Naive thymus-derived CD4-positive, alpha-beta T cell (primary cell): ENCODE data around the gene LAMA5. TPM values are rescaled to one million over a fixed set of nuclear protein-coding genes. Genes with fewer than 3 reads are reported as not detected.

ENCODE experiments used
- ATAC-seq: fragments of 150-1000 bp; cut with Tn5 transposase; 2 replicates; pipeline ENCODE4 v1.10.0; 2021; ENCODE audit warnings: mild to moderate bottlenecking, moderate library complexity
- CTCF ChIA-PET: fragments of 350-600 bp; sonication (Branson Sonifier 250); formaldehyde crosslinking; loops from one replicate; lab custom pipeline; 2021; ENCODE audit warnings: antibody characterized with exemption; lab: Charles Lee
- POLR2A ChIA-PET: fragments of 350-600 bp; sonication (Branson Sonifier 250); formaldehyde crosslinking; loops from one replicate; lab custom pipeline; 2021; ENCODE audit warnings: antibody characterized with exemption, inconsistent platforms; lab: Charles Lee
- DNase-seq, 9 donors: peaks; one replicate each; pipeline versions ENCODE4 v3.0.0 to v3.0.0-alpha.2; 2020 to 2022; ENCODE audit warnings: mixed read lengths in 1 of 9
- H3K27ac ChIP-seq: one replicate; pipeline ENCODE4 v1.7.0; 2013; ENCODE audit warnings: mild to moderate bottlenecking, low read depth, low read length, moderate library complexity
- H3K27me3 ChIP-seq, 2 donors: one replicate each; pipeline ENCODE4 v1.7.0; 2013; ENCODE audit warnings: low read length in 2 of 2, mild to moderate bottlenecking in 2 of 2, moderate library complexity in 2 of 2; ENCODE audit not compliant: control insufficient read depth in 2 of 2, insufficient read depth in 2 of 2
- H3K36me3 ChIP-seq, 3 experiments: 1 replicate in 2 of 3; 2 replicates in 1 of 3; pipeline ENCODE4 v1.7.0; 2013; ENCODE audit warnings: low read length in 3 of 3, mild to moderate bottlenecking in 3 of 3, moderate library complexity in 1 of 3; ENCODE audit not compliant: insufficient read depth in 3 of 3, control insufficient read depth in 2 of 3
- H3K4me1 ChIP-seq, 2 donors: one replicate each; pipeline ENCODE4 v1.7.0; 2013; ENCODE audit warnings: low read length in 2 of 2, mild to moderate bottlenecking in 2 of 2, moderate library complexity in 1 of 2; ENCODE audit not compliant: control insufficient read depth in 2 of 2, insufficient read depth in 2 of 2
- H3K4me3 ChIP-seq: 2 replicates; pipeline ENCODE4 v1.7.0; 2013; ENCODE audit warnings: mild to moderate bottlenecking, low read length
- H3K9me3 ChIP-seq, 3 experiments: 1 replicate in 2 of 3; 2 replicates in 1 of 3; pipeline ENCODE4 v1.7.0; 2013; ENCODE audit warnings: low read length in 3 of 3; ENCODE audit not compliant: control insufficient read depth in 2 of 3
- H3K27ac Mint-ChIP-seq, 9 donors: one replicate each; pipeline ENCODE4 v1.8.0; 2020 to 2022; ENCODE audit warnings: mixed read lengths in 9 of 9, mild to moderate bottlenecking in 8 of 9, moderate library complexity in 5 of 9, inconsistent platforms in 2 of 9
- H3K27me3 Mint-ChIP-seq, 5 donors: one replicate each; pipeline ENCODE4 v1.8.0; 2021 to 2022; ENCODE audit warnings: mixed read lengths in 5 of 5, mild to moderate bottlenecking in 1 of 5
- H3K36me3 Mint-ChIP-seq, 5 donors: one replicate each; pipeline ENCODE4 v1.8.0; 2020 to 2022; ENCODE audit warnings: mixed read lengths in 5 of 5, mild to moderate bottlenecking in 3 of 5, inconsistent platforms in 1 of 5
- H3K4me1 Mint-ChIP-seq, 7 donors: one replicate each; pipeline ENCODE4 v1.8.0; 2020 to 2022; ENCODE audit warnings: mixed read lengths in 7 of 7, mild to moderate bottlenecking in 3 of 7, inconsistent platforms in 1 of 7
- H3K4me3 Mint-ChIP-seq, 10 donors: one replicate each; pipeline ENCODE4 v1.8.0; 2020 to 2022; ENCODE audit warnings: mild to moderate bottlenecking in 10 of 10, mixed read lengths in 10 of 10, moderate library complexity in 6 of 10, inconsistent platforms in 2 of 10
- H3K9me3 Mint-ChIP-seq, 11 donors: one replicate each; pipeline ENCODE4 v1.8.0; 2020 to 2022; ENCODE audit warnings: mixed read lengths in 11 of 11, mild to moderate bottlenecking in 4 of 11, inconsistent platforms in 1 of 11, moderate library complexity in 1 of 11
- intact Hi-C, 2 donors: fragments of 100-400 bp; cut with micrococcal nuclease; formaldehyde crosslinking; loops; one replicate each; pipeline ENCODE4 v1.15.1; 2023
- polyA plus RNA-seq, 2 donors: library from polyadenylated mRNA; unstranded; fragments of 300-500 nt; fragmentation: Illumina TruSeq; gene quantifications; one replicate each; pipeline ENCODE4 v1.2.3, GENCODE V29; 2021
- total RNA-seq, 6 experiments: library from RNA in 5 of 6; stranded (reverse) in 5 of 6; gene quantifications; 1 replicate in 5 of 6; 2 replicates in 1 of 6; pipeline ENCODE4 v1.2.3 and lab custom pipeline; 2021 to 2026

LAMA5 gene
- total and polyA plus RNA-seq, 7 experiments from 2014 or later = 0.05 to 1.3 (median 0.57) TPM; not detected in 2

DNA sequence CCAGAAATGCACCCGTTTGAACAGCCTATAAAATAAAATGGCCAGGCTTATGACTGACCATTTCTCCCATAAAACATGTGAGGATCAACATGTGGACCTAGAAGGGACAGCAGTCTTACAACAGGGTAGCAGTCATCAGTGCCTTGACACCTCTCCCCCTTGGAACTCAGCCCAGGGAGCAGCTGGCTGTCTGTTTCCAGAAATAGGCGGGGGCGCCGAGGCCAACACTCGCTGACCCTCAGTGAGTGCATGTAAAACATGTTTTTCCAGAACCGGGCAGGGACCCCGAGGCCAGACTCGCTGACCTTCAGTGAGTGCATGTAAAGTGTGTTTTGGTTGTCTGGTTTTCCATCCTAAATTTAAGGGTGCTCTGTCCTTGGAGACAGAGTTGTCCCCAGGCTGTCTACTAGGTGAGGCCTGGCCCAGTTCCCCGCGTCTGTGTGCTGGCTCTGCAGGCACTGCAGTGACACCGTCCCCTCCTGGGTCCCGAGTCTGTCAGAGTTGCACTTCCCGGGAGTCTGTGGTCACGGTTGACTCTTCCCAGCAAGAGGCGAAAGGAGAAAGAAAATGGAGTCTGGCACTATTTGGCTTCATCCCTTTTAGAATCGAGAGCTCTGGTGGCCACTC, 84.1 kb downstream of the LAMA5 start:
- H3K27ac Mint-ChIP-seq = no peak overlapping the region
- POLR2A ChIA-PET = no interaction called here
- intact Hi-C loops = no loop called here
- CTCF ChIA-PET = no interaction called here
- H3K4me1 Mint-ChIP-seq = peaks cover 0 to 1% (median 0%) of the 10 kb centered on the region in 7 donors
- H3K36me3 Mint-ChIP-seq = peaks cover 8 to 47% (median 12%) of the 10 kb centered on the region in 5 donors
- Histone ChIP-seq H3K27ac (no peak overlapping the region), H3K4me3 (no peak overlapping the region), H3K9me3 (no peaks in the 10 kb centered on the region), H3K4me1 (no peaks in the 10 kb centered on the region), H3K36me3 (peaks cover 0 to 86% (median 20%) of the 10 kb centered on the region in 3 experiments), H3K27me3 (no peaks in the 10 kb centered on the region)
- H3K27me3 Mint-ChIP-seq = no peaks in the 10 kb centered on the region
- H3K4me3 Mint-ChIP-seq = no peak overlapping the region
- no peaks in the 10 kb centered on the region for H3K9me3 Mint-ChIP-seq
- no peak for ATAC-seq
- DNase-seq = no peak

- intact Hi-C loops = no loop called here
- Histone ChIP-seq H3K27me3 (no peaks in the 10 kb centered on the region), H3K4me3 (no peak overlapping the region), H3K27ac (no peak overlapping the region), H3K4me1 (no peaks in the 10 kb centered on the region), H3K36me3 (peaks cover 0 to 84% (median 20%) of the 10 kb centered on the region in 3 experiments), H3K9me3 (no peaks in the 10 kb centered on the region)
- Mint-ChIP-seq H3K27ac (peak overlapping the region in 1 of 9 donors; percentile 4), H3K4me3 (no peak overlapping the region), H3K27me3 (no peaks in the 10 kb centered on the region), H3K36me3 (peaks cover 8 to 54% (median 12%) of the 10 kb centered on the region in 5 donors), H3K9me3 (no peaks in the 10 kb centered on the region), H3K4me1 (peaks cover 0 to 3% (median 0%) of the 10 kb centered on the region in 7 donors)
- ChIA-PET POLR2A (no interaction called here), CTCF (no interaction called here)
- ATAC-seq (no peak), DNase-seq (no peak)
These were observed 85.0 kb downstream of the LAMA5 start for GRCh38 chr20:62282103-62282502.

DNA sequence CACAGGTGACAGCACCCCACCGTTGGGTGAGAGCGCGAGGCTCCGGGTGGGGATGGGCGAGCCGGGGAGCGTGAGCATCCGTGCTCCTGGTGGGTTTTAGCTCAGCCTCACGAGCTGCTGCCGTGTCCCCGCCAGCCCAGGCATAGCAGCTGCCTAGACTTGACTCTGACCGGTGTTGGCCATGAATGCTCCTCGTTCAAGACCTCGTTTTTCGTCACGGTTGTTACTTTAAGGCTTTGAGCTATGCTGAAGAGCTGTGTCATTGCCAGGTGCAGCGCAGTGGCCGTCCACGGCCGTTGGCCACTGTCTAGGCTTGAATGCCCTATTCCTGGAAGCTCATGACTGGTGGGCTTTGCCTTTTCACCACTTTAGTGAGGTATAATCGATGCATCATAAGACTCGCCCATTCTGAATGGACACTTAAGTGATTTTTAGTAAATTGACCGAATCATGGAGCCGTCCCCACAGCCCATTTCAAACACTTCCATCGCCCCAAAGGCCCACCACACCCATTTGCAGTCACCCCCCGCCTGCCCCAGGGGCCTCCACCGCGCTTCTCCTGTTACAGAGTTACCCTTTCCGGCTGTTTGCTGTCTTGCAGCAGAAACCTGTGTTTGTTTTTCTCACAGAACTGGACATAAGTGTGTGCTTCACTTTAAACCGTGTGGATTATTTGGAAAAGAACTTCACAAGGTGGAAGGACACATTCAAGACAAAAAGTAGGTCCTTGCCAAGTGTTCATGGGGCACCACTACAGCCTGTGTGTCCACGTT, 85.8 kb downstream of the LAMA5 start:
- no peaks in the 10 kb centered on the region for H3K9me3 ChIP-seq
- no peak for DNase-seq
- Mint-ChIP-seq H3K27ac (no peak overlapping the region), H3K4me3 (no peak overlapping the region), H3K4me1 (peaks cover 0 to 3% (median 0%) of the 10 kb centered on the region in 7 donors), H3K36me3 (peaks cover 4 to 58% (median 13%) of the 10 kb centered on the region in 5 donors), H3K27me3 (no peaks in the 10 kb centered on the region), H3K9me3 (no peaks in the 10 kb centered on the region)
- no peak for ATAC-seq
- H3K36me3 ChIP-seq = peaks cover 0 to 86% (median 24%) of the 10 kb centered on the region in 3 experiments
- intact Hi-C loops = no loop called here
- H3K27me3 ChIP-seq = no peaks in the 10 kb centered on the region
- ChIA-PET CTCF (no interaction called here), POLR2A (no interaction called here)
- no peak overlapping the region for H3K27ac ChIP-seq
- H3K4me1 ChIP-seq = no peaks in the 10 kb centered on the region
- no peak overlapping the region for H3K4me3 ChIP-seq

GRCh38 chr20:62280303-62280702, 86.8 kb downstream of the LAMA5 start:
- H3K4me3 Mint-ChIP-seq = no peak overlapping the region
- no peaks in the 10 kb centered on the region for H3K9me3 Mint-ChIP-seq
- peaks cover 4 to 60% (median 14%) of the 10 kb centered on the region in 5 donors for H3K36me3 Mint-ChIP-seq
- POLR2A ChIA-PET = no interaction called here
- no peaks in the 10 kb centered on the region for H3K9me3 ChIP-seq
- no peaks in the 10 kb centered on the region for H3K27me3 Mint-ChIP-seq
- peaks cover 0 to 3% (median 0%) of the 10 kb centered on the region in 7 donors for H3K4me1 Mint-ChIP-seq
- H3K27me3 ChIP-seq = no peaks in the 10 kb centered on the region
- ATAC-seq (no peak), DNase-seq (no peak)
- H3K36me3 ChIP-seq = peaks cover 0 to 82% (median 24%) of the 10 kb centered on the region in 3 experiments
- no peaks in the 10 kb centered on the region for H3K4me1 ChIP-seq
- CTCF ChIA-PET = no interaction called here
- no peak overlapping the region for H3K27ac ChIP-seq
- no peak overlapping the region for H3K4me3 ChIP-seq
- intact Hi-C loops = no loop called here
- no peak overlapping the region for H3K27ac Mint-ChIP-seq

DNA sequence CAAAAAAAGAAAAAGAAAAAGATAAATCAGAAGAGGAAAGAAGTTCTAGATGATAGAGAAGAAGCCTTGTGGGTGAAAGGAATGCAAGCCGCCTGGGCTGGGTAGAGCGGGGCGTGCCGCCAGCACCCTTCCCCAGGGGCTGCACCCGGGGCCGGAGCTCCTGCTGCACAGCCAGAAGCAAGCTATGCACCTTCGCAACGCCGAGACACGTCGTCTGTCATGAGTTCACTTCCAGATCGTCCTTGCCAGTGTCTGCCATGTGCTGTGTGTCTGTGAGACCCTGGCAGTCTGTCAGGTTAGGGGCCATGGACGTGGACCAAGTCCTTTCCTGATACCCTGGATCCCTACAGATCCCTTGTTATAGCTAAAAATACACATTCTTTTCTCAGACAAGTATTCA, 89.9 kb downstream of the LAMA5 start:
- ATAC-seq = no peak
- no peak overlapping the region for H3K27ac ChIP-seq
- H3K4me1 ChIP-seq = no peaks in the 10 kb centered on the region
- H3K27me3 Mint-ChIP-seq = no peaks in the 10 kb centered on the region
- H3K9me3 Mint-ChIP-seq = no peaks in the 10 kb centered on the region
- CTCF ChIA-PET = no interaction called here
- no peaks in the 10 kb centered on the region for H3K9me3 ChIP-seq
- no peak overlapping the region for H3K4me3 Mint-ChIP-seq
- no peak for DNase-seq
- H3K4me1 Mint-ChIP-seq = peaks cover 0 to 3% (median 0%) of the 10 kb centered on the region in 7 donors
- H3K27me3 ChIP-seq = no peaks in the 10 kb centered on the region
- no peak overlapping the region for H3K27ac Mint-ChIP-seq
- no peak overlapping the region for H3K4me3 ChIP-seq
- intact Hi-C loops = no loop called here
- H3K36me3 Mint-ChIP-seq = peaks cover 15 to 71% (median 20%) of the 10 kb centered on the region in 5 donors
- peaks cover 7 to 76% (median 33%) of the 10 kb centered on the region in 3 experiments for H3K36me3 ChIP-seq
- POLR2A ChIA-PET = no interaction called here

- ATAC-seq (no peak), DNase-seq (no peak)
- Mint-ChIP-seq H3K27me3 (no peaks in the 10 kb centered on the region), H3K36me3 (peaks cover 13 to 66% (median 15%) of the 10 kb centered on the region in 5 donors), H3K27ac (no peak overlapping the region), H3K4me1 (peaks cover 0 to 3% (median 0%) of the 10 kb centered on the region in 7 donors), H3K4me3 (no peak overlapping the region), H3K9me3 (no peaks in the 10 kb centered on the region)
- Histone ChIP-seq H3K9me3 (no peaks in the 10 kb centered on the region), H3K4me1 (no peaks in the 10 kb centered on the region), H3K27ac (no peak overlapping the region), H3K27me3 (no peaks in the 10 kb centered on the region), H3K36me3 (peaks cover 7 to 76% (median 27%) of the 10 kb centered on the region in 3 experiments), H3K4me3 (no peak overlapping the region)
- POLR2A ChIA-PET = no interaction called here
- CTCF ChIA-PET = no interaction called here
- intact Hi-C loops = no loop called here
These were observed 90.7 kb downstream of the LAMA5 start for GRCh38 chr20:62276439-62276838.
